K562 (cell line): ENCODE data around the gene BRMS1. TPM values are rescaled to one million over a fixed set of nuclear protein-coding genes. Genes with fewer than 3 reads are reported as not detected.

Source experiments
- ATAC-seq: fragments of 200-7000 bp; cut with Tn5 transposase; 3 replicates; pipeline ENCODE4 v1.9.1; 2020; ENCODE audit warnings: moderate library complexity
- BruUV-seq: library from RNA; stranded (reverse); fragments of 400-500 nt; replicated peaks from 2 replicates; lab custom pipeline; 2021; lab: Mats Ljungman, UMichigan
- CTCF ChIA-PET: fragments of 300-600 bp; formaldehyde crosslinking; extraction: SDS; loops from one replicate; lab custom pipeline; 2021; ENCODE audit warnings: low intra/inter-chr PET ratio; lab: Yijun Ruan, JAX
- POLR2A ChIA-PET: fragments of 300-600, 350-650 bp; sonication (Branson Sonifier 250); formaldehyde crosslinking; extraction: SDS; loops from one replicate; lab custom pipeline; 2021; ENCODE audit warnings: antibody characterized with exemption, inconsistent platforms; lab: Yijun Ruan, JAX
- DNase-seq, 4 experiments: peaks; one replicate each; pipeline versions ENCODE4 v3.0.0 to v3.0.0-alpha.2; 2011 to 2018; ENCODE audit warnings: low spot score in 3 of 4, mixed read lengths in 3 of 4; ENCODE audit errors: extremely low read depth in 1 of 4
- FAIRE-seq: peaks from 2 replicates; lab custom pipeline; 2011; peaks lifted over from hg19 to GRCh38; lab: Jason Lieb, UNC
- H2AFZ ChIP-seq: 2 replicates; pipeline ENCODE4 v1.6.0; 2011; ENCODE audit warnings: low read depth, low read length, control low read depth, inconsistent platforms
- H3K27ac ChIP-seq: fragments of 200-600 bp; 3 replicates; pipeline ENCODE4 v1.8.0; 2011; ENCODE audit warnings: low read depth, mild to moderate bottlenecking, control low read depth, inconsistent platforms, low read length, moderate library complexity, mixed read lengths; ENCODE audit errors: extremely low read depth
- H3K27me3 ChIP-seq, 2 experiments: fragments of 300-600 bp in 1 of 2; 2 replicates in 1 of 2; 3 replicates in 1 of 2; pipeline versions ENCODE4 v1.6.0 to v1.8.0; 2011; ENCODE audit warnings: inconsistent platforms in 2 of 2, low read length in 2 of 2, mild to moderate bottlenecking in 1 of 2, mixed read lengths in 1 of 2, moderate library complexity in 1 of 2; ENCODE audit not compliant: control insufficient read depth in 2 of 2, insufficient read depth in 2 of 2
- H3K36me3 ChIP-seq: fragments of 300-600 bp; 3 replicates; pipeline ENCODE4 v1.8.0; 2011; ENCODE audit warnings: mild to moderate bottlenecking, low read length, inconsistent platforms; ENCODE audit not compliant: control insufficient read depth, insufficient read depth
- H3K4me1 ChIP-seq, 2 experiments: fragments of 200-600 bp in 1 of 2; replicated peaks in 1 of 2; 2 replicates in 1 of 2; 3 replicates in 1 of 2; pipeline versions ENCODE4 v1.5.1 to v1.8.0; 2011; ENCODE audit warnings: inconsistent platforms in 2 of 2, low read length in 2 of 2, mild to moderate bottlenecking in 1 of 2, mixed read lengths in 1 of 2, moderate library complexity in 1 of 2; ENCODE audit not compliant: control insufficient read depth in 2 of 2, insufficient read depth in 2 of 2
- H3K4me2 ChIP-seq: 2 replicates; pipeline ENCODE4 v1.6.1; 2011; ENCODE audit warnings: low read length, control low read depth, inconsistent platforms, mixed read lengths; ENCODE audit not compliant: insufficient read depth
- H3K4me3 ChIP-seq: fragments of 200-600 bp; sonication (generic), shearing (Covaris generic); 2 replicates; pipeline ENCODE4 v1.5.1; 2016; ENCODE audit warnings: control low read depth, inconsistent platforms
- H3K79me2 ChIP-seq: fragments of 200-600 bp; 3 replicates; pipeline ENCODE4 v1.8.0; 2011; ENCODE audit warnings: low read length, inconsistent platforms; ENCODE audit not compliant: control insufficient read depth, insufficient read depth
- H3K9ac ChIP-seq, 2 experiments: 2 replicates each; pipeline versions ENCODE4 v1.6.0 to v1.6.1; 2011; ENCODE audit warnings: low read depth in 2 of 2, low read length in 2 of 2, control low read depth in 1 of 2, inconsistent platforms in 1 of 2, mild to moderate bottlenecking in 1 of 2, mixed read lengths in 1 of 2; ENCODE audit not compliant: insufficient read depth in 1 of 2
- H3K9me1 ChIP-seq: one replicate; pipeline ENCODE4 v1.6.0; 2011; ENCODE audit warnings: inconsistent platforms, mild to moderate bottlenecking, low read length, moderate library complexity; ENCODE audit not compliant: control insufficient read depth, insufficient read depth
- H3K9me3 ChIP-seq: replicated peaks from 2 replicates; pipeline ENCODE4 v1.5.1; 2011; ENCODE audit warnings: low read depth, low read length, inconsistent platforms; ENCODE audit not compliant: control insufficient read depth, insufficient read depth
- H4K20me1 ChIP-seq: replicated peaks from 2 replicates; pipeline ENCODE4 v1.6.1; 2011; ENCODE audit warnings: low read length, inconsistent platforms, mixed read lengths; ENCODE audit not compliant: control insufficient read depth, insufficient read depth
- BHLHE40 ChIP-seq: IDR thresholded peaks from 2 replicates; pipeline ENCODE4 v1.6.1; 2011; ENCODE audit warnings: low read length, improper control_type of control experiment
- CAMTA2 ChIP-seq: fragments of 250-450 bp; sonication (Bioruptor Pico); conservative IDR thresholded peaks from 2 replicates; pipeline ENCODE4 v1.5.1; 2022
- ELK1 ChIP-seq: sonication (generic); formaldehyde crosslinking; IDR thresholded peaks from 2 replicates; pipeline ENCODE4 v1.8.1; 2022; ENCODE audit warnings: missing genetic modification reagents
- ETV5 ChIP-seq: sonication (generic); formaldehyde crosslinking; IDR thresholded peaks from 2 replicates; pipeline ENCODE4 v1.4.0; 2020; ENCODE audit warnings: low read depth, mild to moderate bottlenecking, missing genetic modification reagents
- HSF4 ChIP-seq: fragments of 250-450 bp; sonication (Bioruptor Pico); IDR thresholded peaks from 2 replicates; pipeline ENCODE4 v2.1.2; 2022; ENCODE audit warnings: mild to moderate bottlenecking, moderate library complexity, borderline replicate concordance
- LCOR ChIP-seq: sonication (generic); formaldehyde crosslinking; IDR thresholded peaks from 2 replicates; pipeline ENCODE4 v1.8.0; 2022; ENCODE audit warnings: mild to moderate bottlenecking, missing genetic modification reagents
- MXD1 ChIP-seq: fragments of 250-450 bp; sonication (Bioruptor Pico); IDR thresholded peaks from 2 replicates; pipeline ENCODE4 v1.8.0; 2021; ENCODE audit warnings: borderline replicate concordance, mild to moderate bottlenecking, moderate library complexity; ENCODE audit not compliant: poor library complexity, severe bottlenecking
- PTTG1 ChIP-seq: fragments of 450-650 bp; IDR thresholded peaks from 2 replicates; pipeline ENCODE4 v1.6.1; 2016; ENCODE audit warnings: low read depth, mild to moderate bottlenecking, missing genetic modification characterization, missing compliant biosample characterization
- SRSF7 ChIP-seq: fragments of 200-400 bp; formaldehyde crosslinking; optimal IDR thresholded peaks from 2 replicates; pipeline ENCODE3; 2017; ENCODE audit warnings: mild to moderate bottlenecking, low read depth, low read length
- WGBS: fragments of 100-300 bp; shearing (Covaris generic); methylation state at CpG from one replicate; pipeline ENCODE4 v1.1.6; 2016; ENCODE audit warnings: low coverage, mixed read lengths; ENCODE audit not compliant: insufficient coverage; ENCODE audit errors: missing lambda C conversion rate; 5-methylcytosine and 5-hydroxymethylcytosine counted together
- in situ Hi-C: fragments of 300-500 bp; cut with MboI; formaldehyde crosslinking; loops from 4 replicates; pipeline ENCODE4 v1.15.0; 2018; ENCODE audit warnings: inconsistent platforms, mixed read lengths
- intact Hi-C: fragments of 100-400 bp; cut with micrococcal nuclease; formaldehyde crosslinking; loops from 2 replicates; pipeline ENCODE4 v1.14.2; 2022
- polyA plus RNA-seq, 8 experiments: library from polyadenylated mRNA; depleted of rRNA in 4 of 8; stranded (reverse) in 5 of 8; unstranded in 3 of 8; fragments of >200 nt; fragmentation: Nextera tagmentation in 2 of 8; fragmentation: Illumina TruSeq in 1 of 8; extraction: Ambion mirVana in 2 of 8; extraction: Trizol in 1 of 8; gene quantifications; 2 replicates each; pipeline versions ENCODE4 v1.2.1 to v1.2.3, GENCODE V29; 2011 to 2014; ENCODE audit warnings: inconsistent platforms in 1 of 8, missing spikeins in 1 of 8
- total RNA-seq, 7 experiments: library from RNA; depleted of rRNA in 6 of 7; stranded (reverse); fragments of >200 nt in 6 of 7; fragmentation: Illumina TruSeq in 2 of 7; extraction: Trizol in 2 of 7; gene quantifications; 2 replicates each; pipeline versions ENCODE4 v1.2.1 to v1.2.3, GENCODE V29; 2011 to 2021; ENCODE audit warnings: low replicate concordance in 1 of 7

Gene BRMS1
- total and polyA plus RNA-seq, 9 of the 15 experiments (the other 6 are each of a cell fraction or from before 2014, with no cell fraction given), result 2.2 to 78.8 (median 33.4) TPM

- TF ChIP-seq ELK1 (CRISPR knock-in tag) (no peak), HSF4 (CRISPR knock-in tag) (no peak), BHLHE40 (peak; percentile 91), ETV5 (CRISPR knock-in tag) (0 out of 2 replicates have a peak, but pooled peaks have one; percentile 45), MXD1 (CRISPR knock-in tag) (no peak), SRSF7 (no peak)
Observed at GRCh38 chr11:66328302-66329144, 16.4 kb downstream of the BRMS1 start (continued).

GRCh38 chr11:66328031-66328301 is 16.9 kb downstream of the BRMS1 start:
- intact Hi-C loops (loop anchor here (1.0 to 2.0 kb wide), 2 partner anchors 16 to 105 kb away; no protein-coding TSS in a partner anchor), in situ Hi-C loops (loop anchor here (5.0 kb wide), 1 partner anchor 111 kb away; no protein-coding TSS in a partner anchor)
- ChIA-PET CTCF (interaction anchor here (1.2 to 3.1 kb wide), 3 partner anchors 16 to 105 kb away, joined by 5 to 37 read pairs (median 16); no protein-coding TSS in a partner anchor), POLR2A (no interaction called here)
- Histone ChIP-seq H2AFZ (peak overlapping the region; percentile 100), H3K4me2 (peak overlapping the region; percentile 87; the same call in 1 of the 2 replicates), H3K9me3 (no peaks in the 10 kb centered on the region), H3K9ac (peak overlapping the region; percentile 56 to 66; a peak in 3 of 4 replicates), H3K27me3 (no peaks in the 10 kb centered on the region), H3K9me1 (peaks cover 4% of the 10 kb centered on the region), H3K79me2 (no peaks in the 10 kb centered on the region), H3K4me1 (peaks cover 20 to 65% of the 10 kb centered on the region in 2 experiments; a peak in 4 of 5 replicates), H3K27ac (peak overlapping the region; percentile 42; the same call in 2 of the 3 replicates), H3K36me3 (no peaks in the 10 kb centered on the region), H4K20me1 (no peaks in the 10 kb centered on the region), H3K4me3 (no peak overlapping the region)
- 69% methylated on average over 3 of the region's 3 CpGs for WGBS
- no TSS peak for BruUV-seq
- DNase-seq (no peak), FAIRE-seq (no peak), ATAC-seq (peak; percentile 31; the same call in 2 of the 3 replicates)
- no peak for TF ChIP-seq CAMTA2
- 0 out of 2 replicates have a peak, but pooled peaks have one; percentile 5 for TF ChIP-seq LCOR (CRISPR knock-in tag)
- no peak for TF ChIP-seq PTTG1
